HEK293 (cell line): ENCODE data around the gene WRNIP1.

Source experiments
- OVOL3 ChIP-seq: fragments of 450-650 bp; formaldehyde crosslinking; IDR thresholded peaks from 2 replicates; pipeline ENCODE4 v1.5.1; 2016; ENCODE audit warnings: missing biosample characterization, missing genetic modification characterization
- YY1 ChIP-seq: fragments of 450-650 bp; formaldehyde crosslinking; IDR thresholded peaks from 2 replicates; pipeline ENCODE4 v1.5.1; 2018; ENCODE audit warnings: missing biosample characterization, missing genetic modification characterization
- TF ChIP-seq, protein P1 (sequence below): fragments of 450-650 bp; formaldehyde crosslinking; IDR thresholded peaks from 2 replicates; pipeline ENCODE4 v1.5.1; 2016; ENCODE audit warnings: missing biosample characterization, missing genetic modification characterization
- TF ChIP-seq, protein P2 (sequence below): fragments of 450-650 bp; formaldehyde crosslinking; IDR thresholded peaks from 2 replicates; pipeline ENCODE4 v1.5.1; 2016; ENCODE audit warnings: missing biosample characterization, missing genetic modification characterization, borderline replicate concordance

DNA sequence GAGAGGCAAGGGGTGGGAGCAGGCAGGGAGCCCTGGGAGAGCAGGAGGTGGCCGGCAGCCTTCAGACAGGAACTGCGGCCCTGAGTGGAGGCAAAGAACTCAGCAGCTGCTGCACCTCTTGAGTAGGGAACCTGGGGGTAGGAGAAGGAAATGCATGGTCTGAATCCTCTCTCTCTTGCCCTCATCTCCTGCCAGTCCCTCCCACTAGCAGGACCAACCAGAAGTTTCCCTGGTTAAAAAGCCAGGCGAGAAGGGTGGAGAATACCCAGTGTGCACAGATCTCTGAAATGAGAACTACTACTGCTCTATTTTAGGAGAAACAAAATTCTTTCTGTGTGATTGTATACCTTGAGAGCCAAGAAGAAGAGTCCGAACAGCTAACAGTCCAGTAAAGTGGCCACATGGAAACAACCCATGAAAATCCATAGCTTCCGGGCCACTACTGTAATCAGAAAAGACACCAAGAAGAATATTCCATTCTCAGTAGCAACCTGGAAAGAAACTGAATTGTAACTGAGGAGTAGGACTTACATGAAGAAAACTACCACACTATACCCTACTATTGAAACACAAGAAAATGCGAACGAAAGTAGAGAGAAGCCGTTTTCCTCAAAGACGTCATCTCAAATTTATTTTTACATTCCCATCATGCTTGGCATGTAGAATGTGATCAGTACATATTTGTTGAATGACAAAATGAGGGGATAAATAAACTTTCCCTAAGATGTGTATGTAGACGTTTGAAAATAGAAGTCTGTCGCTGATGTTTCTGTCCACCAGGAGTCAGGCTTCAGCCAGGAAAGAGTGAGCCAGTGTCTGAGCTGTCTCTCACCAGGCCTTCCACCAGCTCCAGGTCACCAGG lies 25.6 kb downstream of the WRNIP1 start:
- TF ChIP-seq, protein P1, sequence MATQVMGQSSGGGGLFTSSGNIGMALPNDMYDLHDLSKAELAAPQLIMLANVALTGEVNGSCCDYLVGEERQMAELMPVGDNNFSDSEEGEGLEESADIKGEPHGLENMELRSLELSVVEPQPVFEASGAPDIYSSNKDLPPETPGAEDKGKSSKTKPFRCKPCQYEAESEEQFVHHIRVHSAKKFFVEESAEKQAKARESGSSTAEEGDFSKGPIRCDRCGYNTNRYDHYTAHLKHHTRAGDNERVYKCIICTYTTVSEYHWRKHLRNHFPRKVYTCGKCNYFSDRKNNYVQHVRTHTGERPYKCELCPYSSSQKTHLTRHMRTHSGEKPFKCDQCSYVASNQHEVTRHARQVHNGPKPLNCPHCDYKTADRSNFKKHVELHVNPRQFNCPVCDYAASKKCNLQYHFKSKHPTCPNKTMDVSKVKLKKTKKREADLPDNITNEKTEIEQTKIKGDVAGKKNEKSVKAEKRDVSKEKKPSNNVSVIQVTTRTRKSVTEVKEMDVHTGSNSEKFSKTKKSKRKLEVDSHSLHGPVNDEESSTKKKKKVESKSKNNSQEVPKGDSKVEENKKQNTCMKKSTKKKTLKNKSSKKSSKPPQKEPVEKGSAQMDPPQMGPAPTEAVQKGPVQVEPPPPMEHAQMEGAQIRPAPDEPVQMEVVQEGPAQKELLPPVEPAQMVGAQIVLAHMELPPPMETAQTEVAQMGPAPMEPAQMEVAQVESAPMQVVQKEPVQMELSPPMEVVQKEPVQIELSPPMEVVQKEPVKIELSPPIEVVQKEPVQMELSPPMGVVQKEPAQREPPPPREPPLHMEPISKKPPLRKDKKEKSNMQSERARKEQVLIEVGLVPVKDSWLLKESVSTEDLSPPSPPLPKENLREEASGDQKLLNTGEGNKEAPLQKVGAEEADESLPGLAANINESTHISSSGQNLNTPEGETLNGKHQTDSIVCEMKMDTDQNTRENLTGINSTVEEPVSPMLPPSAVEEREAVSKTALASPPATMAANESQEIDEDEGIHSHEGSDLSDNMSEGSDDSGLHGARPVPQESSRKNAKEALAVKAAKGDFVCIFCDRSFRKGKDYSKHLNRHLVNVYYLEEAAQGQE: no peak
- TF ChIP-seq, protein P2, sequence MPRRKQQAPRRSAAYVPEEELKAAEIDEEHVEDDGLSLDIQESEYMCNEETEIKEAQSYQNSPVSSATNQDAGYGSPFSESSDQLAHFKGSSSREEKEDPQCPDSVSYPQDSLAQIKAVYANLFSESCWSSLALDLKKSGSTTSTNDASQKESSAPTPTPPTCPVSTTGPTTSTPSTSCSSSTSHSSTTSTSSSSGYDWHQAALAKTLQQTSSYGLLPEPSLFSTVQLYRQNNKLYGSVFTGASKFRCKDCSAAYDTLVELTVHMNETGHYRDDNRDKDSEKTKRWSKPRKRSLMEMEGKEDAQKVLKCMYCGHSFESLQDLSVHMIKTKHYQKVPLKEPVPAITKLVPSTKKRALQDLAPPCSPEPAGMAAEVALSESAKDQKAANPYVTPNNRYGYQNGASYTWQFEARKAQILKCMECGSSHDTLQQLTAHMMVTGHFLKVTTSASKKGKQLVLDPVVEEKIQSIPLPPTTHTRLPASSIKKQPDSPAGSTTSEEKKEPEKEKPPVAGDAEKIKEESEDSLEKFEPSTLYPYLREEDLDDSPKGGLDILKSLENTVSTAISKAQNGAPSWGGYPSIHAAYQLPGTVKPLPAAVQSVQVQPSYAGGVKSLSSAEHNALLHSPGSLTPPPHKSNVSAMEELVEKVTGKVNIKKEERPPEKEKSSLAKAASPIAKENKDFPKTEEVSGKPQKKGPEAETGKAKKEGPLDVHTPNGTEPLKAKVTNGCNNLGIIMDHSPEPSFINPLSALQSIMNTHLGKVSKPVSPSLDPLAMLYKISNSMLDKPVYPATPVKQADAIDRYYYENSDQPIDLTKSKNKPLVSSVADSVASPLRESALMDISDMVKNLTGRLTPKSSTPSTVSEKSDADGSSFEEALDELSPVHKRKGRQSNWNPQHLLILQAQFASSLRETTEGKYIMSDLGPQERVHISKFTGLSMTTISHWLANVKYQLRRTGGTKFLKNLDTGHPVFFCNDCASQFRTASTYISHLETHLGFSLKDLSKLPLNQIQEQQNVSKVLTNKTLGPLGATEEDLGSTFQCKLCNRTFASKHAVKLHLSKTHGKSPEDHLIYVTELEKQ (tag by site-specific recombination): no peak
- TF ChIP-seq OVOL3: no peak
- no peak for TF ChIP-seq YY1 (tag by site-specific recombination)
